ENCODE measurements around the gene PIP4K2A.
"Not testable (repeated sequence)": the region's sequence is repeated elsewhere in the genome, so short reads cannot be mapped to it uniquely, and the experiment has no call there.

PIP4K2A gene

GRCh38 chr10:22501863-22502262 is 212.5 kb downstream of the PIP4K2A start:
- DNase-seq = no peak

- DNase-seq = no peak
These were observed 213.0 kb downstream of the PIP4K2A start for GRCh38 chr10:22501413-22501812.

GRCh38 chr10:22500656-22501340 is 213.6 kb downstream of the PIP4K2A start:
- no peak for DNase-seq

DNA sequence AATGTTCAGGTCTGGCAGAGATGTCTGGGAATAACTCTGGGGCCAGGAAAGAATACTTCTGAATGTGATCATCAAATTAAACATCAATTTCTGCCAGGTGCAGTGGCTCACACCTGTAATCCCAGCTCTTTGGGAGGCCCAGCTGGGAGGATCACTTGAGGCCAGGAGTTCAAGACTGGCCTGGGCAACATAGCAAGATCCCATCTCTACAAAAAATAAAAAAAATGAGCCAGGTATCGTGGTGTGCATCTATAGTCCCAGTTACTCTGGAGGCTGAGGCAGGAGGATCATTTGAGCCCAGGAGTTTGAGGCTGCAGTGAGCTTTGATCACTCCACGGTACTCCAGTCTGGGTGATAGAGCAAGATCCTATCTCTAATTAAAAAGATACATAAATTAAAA is 214.4 kb downstream of the PIP4K2A start:
- not testable (repeated sequence) for DNase-seq

- DNase-seq = no peak
These were observed 219.0 kb downstream of the PIP4K2A start for GRCh38 chr10:22495396-22495795.

DNA sequence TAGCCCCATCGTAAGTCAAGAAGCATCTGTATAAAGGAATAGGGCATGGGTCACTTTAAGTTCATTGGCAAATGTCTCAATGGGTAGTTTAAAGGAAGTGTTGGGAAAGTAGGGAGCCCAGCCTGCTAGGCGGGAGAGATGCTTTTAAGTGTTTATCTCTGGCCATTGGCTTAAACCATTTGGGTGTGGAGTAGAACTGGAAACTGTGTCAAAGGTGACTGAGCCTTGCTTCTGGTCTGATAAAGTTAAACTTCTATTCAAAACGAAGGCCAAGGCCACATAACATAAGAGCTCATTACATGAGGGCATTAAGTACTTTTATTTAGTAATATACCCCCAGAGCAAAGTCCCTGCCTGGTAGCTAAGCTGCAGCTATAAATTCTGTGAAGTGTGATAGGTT is 220.4 kb downstream of the PIP4K2A start:
- DNase-seq = no peak

GRCh38 chr10:22491931-22492615 is 222.3 kb downstream of the PIP4K2A start:
- DNase-seq = no peak

GRCh38 chr10:22491480-22491879 is 222.9 kb downstream of the PIP4K2A start:
- DNase-seq = no peak

- no peak for DNase-seq
These were observed 224.4 kb downstream of the PIP4K2A start for GRCh38 chr10:22489975-22490374.

DNA sequence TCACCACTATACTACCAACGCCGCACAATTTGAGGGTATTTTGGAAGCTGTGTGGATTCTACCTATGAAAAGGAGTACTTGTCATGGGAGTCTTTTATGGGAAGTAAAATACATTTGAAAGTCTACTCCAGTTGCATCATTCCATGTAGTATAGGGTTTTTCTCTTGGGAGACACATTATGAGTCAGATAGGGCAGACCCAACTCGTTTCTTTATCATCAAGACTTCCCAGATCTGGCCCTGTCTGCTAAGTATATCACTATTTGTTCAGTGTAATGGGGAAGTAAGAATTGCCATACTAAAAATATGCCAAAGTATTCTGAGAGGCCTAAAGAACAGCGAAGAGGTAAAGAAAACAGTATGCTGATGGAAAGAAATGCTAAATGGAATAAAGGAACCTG is 224.9 kb downstream of the PIP4K2A start:
- no peak for DNase-seq

DNA sequence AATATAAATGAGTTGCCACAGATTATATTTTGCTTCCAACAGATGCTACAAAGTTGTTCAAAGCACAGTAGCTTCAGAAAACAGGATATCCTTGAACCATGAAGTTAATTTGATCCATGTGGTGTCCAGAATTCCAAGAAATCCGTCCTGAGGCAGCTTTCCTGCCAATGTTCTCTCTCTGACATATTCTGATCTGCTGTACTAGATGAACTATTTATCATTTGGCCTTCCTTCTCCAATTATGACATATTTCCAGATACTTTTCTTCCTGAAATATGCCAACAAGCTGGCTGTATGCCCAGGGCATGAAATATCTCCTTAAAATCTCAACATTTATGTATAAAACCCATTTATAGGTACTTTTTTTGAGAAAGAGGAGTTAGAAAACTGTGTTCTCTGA is 227.9 kb downstream of the PIP4K2A start:
- DNase-seq = no peak

All from NCI-H526 treated with DMSO at 0.1 percent for 48 hours (cell line).